NCI-H748 treated with DMSO at 0.1 percent for 48 hours (cell line): ENCODE data around the gene COL19A1.
"Not testable (repeated sequence)": the region's sequence is repeated elsewhere in the genome, so short reads cannot be mapped to it uniquely, and the experiment has no call there.

Source experiments
- DNase-seq: peaks from one replicate; lab custom pipeline; 2025; lab: John Stamatoyannopoulos, UW

Gene COL19A1

GRCh38 chr6:69900869-69901268 lies 34.5 kb downstream of the COL19A1 start:
- no peak for DNase-seq

DNA sequence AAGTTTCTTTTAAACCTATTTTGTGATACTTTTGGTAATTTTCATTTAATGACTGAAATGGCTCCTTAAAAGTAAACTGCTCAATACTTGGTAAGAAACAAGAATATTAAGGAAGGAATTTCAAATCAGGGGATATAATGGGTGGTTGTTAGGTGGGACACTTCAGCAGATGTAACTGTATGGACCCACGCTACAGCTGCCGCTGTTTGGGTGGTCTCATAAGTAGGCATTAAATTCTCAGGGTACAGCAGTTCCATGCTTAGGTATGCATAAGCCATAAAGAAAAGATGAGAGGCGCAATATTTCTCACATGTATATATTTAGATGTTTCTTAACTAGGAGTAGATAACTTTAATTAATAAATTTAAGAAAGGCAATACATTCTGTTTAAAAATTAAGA lies 35.0 kb downstream of the COL19A1 start:
- DNase-seq = no peak

DNA sequence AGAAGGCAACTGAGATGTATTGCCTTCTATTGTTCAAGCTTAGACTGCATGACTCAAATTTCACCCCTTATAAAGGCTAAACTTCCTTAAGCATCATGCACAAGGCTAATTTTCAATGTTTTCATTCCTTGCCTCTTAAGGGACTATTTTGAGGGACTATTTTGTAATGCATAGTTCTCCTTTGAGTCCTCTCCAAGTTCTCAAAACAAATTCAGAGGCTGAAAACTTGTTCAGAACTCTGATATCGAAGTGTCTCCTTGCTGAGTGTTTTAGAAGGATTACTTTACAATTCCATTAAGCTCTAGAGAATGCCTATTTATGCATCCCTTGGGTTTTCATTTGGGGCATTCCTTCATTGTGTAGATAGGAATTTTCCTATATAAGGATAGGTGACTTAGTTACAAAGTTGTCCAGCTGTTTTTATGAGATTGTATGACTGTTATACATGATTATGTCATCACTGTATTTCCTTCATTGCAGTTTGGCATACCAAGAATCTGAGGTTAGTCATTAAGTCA lies 41.7 kb downstream of the COL19A1 start:
- DNase-seq = no peak

DNA sequence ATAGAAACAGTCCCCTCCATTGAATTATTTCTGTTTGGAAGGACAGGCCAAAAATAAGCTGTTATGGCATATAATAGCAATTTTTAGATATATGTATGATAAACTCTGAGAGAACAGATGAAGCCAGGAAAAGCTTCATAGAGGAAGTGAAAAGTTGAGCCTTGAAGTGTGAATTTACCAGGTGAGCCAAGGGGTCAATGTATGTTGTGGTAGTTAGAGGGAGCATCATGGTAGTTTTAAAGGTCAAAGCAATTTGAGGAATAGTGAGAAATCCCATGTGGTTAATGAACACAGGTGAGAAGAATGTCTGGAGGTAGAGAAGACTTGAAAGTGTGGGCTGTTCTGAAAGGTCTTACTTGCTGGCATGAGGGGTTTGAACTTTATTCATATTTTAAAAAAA lies 47.0 kb downstream of the COL19A1 start:
- DNase-seq = no peak

GRCh38 chr6:69914015-69914485 lies 47.7 kb downstream of the COL19A1 start:
- no peak for DNase-seq

GRCh38 chr6:69915346-69915745 lies 49.0 kb downstream of the COL19A1 start:
- DNase-seq = peak; percentile 37

GRCh38 chr6:69917834-69918233 lies 51.5 kb downstream of the COL19A1 start:
- DNase-seq = no peak

- no peak for DNase-seq
Observed at GRCh38 chr6:69918813-69919475, 52.6 kb downstream of the COL19A1 start.

GRCh38 chr6:69921066-69921465 lies 54.7 kb downstream of the COL19A1 start:
- DNase-seq = not testable (repeated sequence)

DNA sequence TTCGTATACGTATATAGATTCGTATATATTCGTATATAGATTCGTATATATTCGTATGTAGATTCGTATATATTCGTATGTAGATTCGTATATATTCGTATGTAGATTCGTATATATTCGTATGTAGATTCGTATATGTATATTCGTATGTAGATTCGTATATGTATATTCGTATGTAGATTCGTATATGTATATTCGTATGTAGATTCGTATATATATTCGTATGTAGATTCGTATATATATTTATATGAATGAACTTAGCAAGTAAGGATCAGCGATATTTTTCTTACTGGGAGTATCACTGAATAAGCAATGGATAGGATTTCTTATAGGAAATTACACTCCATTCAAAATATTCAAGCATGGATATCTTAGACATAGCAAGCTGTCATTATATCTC lies 55.3 kb downstream of the COL19A1 start:
- not testable (repeated sequence) for DNase-seq

DNA sequence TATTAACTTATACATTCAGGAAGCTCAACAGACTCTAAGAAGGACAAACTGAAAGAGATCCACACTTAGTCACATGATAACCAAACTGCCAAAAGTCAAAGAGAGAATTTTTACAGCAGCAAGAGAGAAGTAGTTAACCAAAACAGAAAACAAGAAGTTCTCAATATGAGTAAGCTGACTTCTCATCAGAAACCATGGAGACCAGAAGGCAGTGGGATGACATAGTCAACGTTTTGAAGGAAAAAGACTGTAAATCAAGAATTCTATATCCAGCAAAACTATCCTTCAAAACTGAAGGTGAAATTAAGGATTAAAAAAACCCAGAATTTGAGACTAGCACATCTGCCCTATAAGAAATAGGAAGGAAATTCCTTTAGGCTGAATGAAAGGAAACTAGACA lies 60.4 kb downstream of the COL19A1 start:
- DNase-seq = no peak

GRCh38 chr6:69933239-69933638 lies 66.9 kb downstream of the COL19A1 start:
- DNase-seq = no peak

GRCh38 chr6:69935079-69935478 lies 68.7 kb downstream of the COL19A1 start:
- DNase-seq = no peak

GRCh38 chr6:69936674-69937363 lies 70.5 kb downstream of the COL19A1 start:
- no peak for DNase-seq

DNA sequence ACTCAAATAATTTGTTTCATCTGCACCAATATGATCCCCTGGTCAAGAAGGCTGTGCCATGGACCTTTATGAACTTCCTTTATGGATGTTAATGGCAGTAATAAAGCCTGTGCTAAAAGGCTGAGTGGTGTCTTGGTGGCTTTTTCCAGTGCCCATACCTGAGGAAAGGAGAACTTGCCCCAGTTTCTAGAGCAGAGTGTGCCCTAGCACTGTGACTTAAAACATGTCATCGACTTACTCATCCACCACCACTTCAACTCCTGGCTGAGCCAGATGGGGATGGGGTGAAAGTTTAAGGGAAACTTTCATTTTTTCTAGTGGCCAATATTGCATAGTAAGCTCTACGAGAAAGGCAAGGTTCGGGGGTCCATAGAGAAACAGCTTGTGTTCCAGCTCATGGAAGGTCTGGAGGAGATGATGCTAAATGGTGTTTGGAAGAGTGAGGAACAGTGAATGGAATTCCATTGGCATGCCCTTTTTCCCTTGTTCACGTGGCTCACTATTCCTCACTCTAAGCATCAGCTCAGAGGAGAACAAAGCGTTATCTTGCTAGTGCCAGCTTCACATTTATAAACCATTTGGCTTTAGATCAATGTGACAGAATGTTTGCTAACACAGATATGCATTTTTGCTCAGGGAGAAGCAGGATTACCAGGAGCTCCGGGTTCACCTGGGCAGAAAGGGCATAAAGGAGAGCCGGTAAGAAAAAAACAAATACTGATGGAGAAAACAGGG lies 71.2 kb downstream of the COL19A1 start:
- no peak for DNase-seq

GRCh38 chr6:69942485-69942884 lies 76.1 kb downstream of the COL19A1 start:
- DNase-seq = no peak

- DNase-seq = no peak
Observed at GRCh38 chr6:69945192-69945591, 78.8 kb downstream of the COL19A1 start.

DNA sequence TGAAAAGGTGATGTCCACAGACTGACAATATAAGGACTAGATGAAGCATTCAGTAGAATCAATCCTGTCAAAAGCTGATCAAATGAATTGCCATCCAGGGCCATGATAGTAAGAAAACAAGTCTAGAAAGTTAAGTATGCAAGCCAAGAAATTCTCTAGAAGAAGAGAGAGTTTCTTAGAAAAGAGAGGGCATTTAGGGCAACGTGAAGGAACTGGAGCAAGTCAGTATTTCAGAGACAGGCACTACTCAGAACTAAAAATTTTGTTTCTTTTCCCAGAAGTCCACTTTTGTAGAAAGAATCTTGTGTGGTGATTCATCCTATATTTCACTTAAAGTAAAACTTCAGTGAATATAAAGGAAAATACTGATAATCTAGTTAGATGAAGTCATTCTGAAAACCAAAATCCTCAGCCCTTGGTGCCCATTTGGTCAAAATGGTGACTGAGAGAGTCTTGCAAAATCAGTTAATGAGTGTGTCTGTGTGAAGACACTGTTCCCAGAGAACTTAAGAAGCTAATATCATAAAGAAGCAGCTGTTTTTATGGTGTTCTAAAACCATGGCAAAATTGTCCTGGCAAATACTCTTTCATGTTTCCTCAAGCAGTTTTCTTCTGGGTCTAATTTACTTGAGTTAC lies 82.2 kb downstream of the COL19A1 start:
- no peak for DNase-seq

- DNase-seq = no peak
Observed at GRCh38 chr6:69953491-69953890, 87.1 kb downstream of the COL19A1 start.

GRCh38 chr6:69954733-69955132 lies 88.4 kb downstream of the COL19A1 start:
- DNase-seq = no peak

DNA sequence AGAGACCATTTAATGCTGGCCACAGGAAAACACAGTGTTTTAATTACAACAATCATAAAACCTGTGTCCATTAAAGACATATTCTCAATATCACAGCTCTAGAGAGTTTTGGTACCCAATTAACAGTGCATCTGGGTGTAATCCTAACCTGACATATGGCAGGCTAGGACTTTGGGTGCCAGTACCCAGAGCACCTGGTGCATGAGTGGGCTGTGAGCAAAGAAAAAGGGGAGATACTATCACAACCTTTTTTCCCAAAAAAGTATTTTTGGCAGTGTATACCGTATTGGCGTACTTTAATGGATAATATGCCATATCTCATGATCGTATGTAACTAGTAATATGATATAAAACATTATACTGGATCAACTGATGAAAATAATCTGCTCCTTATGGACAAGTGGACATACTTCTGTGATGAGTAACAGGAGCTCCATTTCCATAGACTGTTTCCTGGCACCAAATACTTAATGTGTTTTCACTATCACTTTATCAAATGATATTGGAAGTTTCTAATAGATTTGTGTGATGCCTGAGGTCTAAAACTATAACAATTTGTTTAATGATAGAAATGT lies 91.7 kb downstream of the COL19A1 start:
- no peak for DNase-seq

- no peak for DNase-seq
Observed at GRCh38 chr6:69958978-69959377, 92.6 kb downstream of the COL19A1 start.
